Spleen (tissue), 11 donors: ENCODE data around the gene CCDC91. TPM values are rescaled to one million over a fixed set of nuclear protein-coding genes. Genes with fewer than 3 reads are reported as not detected.

Experiments used
- DNase-seq: peaks from one replicate; pipeline ENCODE4 v3.0.0-alpha.2; 2020
- H3K27ac ChIP-seq, 8 donors: fragments of 200-600 bp; sonication (generic) in 7 of 8; 1 replicate in 4 of 8; 2 replicates in 4 of 8; pipeline versions ENCODE4 v1.5.0 to v1.8.0; 2016 to 2021; ENCODE audit warnings: inconsistent platforms in 4 of 8, mild to moderate bottlenecking in 4 of 8, moderate library complexity in 1 of 8
- H3K27me3 ChIP-seq, 7 donors: fragments of 200-600 bp; sonication (generic) in 6 of 7; replicated peaks in 1 of 7; 1 replicate in 4 of 7; 2 replicates in 3 of 7; pipeline versions ENCODE4 v1.5.0 to v1.8.0; 2016 to 2021; ENCODE audit warnings: inconsistent platforms in 3 of 7, mild to moderate bottlenecking in 1 of 7
- H3K36me3 ChIP-seq, 6 donors: fragments of 200-600 bp; sonication (generic) in 5 of 6; 1 replicate in 4 of 6; 2 replicates in 2 of 6; pipeline versions ENCODE4 v1.5.0 to v1.8.0; 2016 to 2021; ENCODE audit warnings: inconsistent platforms in 2 of 6
- H3K4me1 ChIP-seq, 6 donors: fragments of 200-600 bp; sonication (generic) in 5 of 6; 1 replicate in 3 of 6; 2 replicates in 3 of 6; pipeline versions ENCODE4 v1.5.0 to v1.8.0; 2016 to 2021; ENCODE audit warnings: inconsistent platforms in 3 of 6
- H3K4me3 ChIP-seq, 8 donors: fragments of 200-600 bp; sonication (generic) in 7 of 8; 1 replicate in 4 of 8; 2 replicates in 4 of 8; pipeline versions ENCODE4 v1.5.0 to v1.8.0; 2016 to 2021; ENCODE audit warnings: inconsistent platforms in 4 of 8, mild to moderate bottlenecking in 4 of 8, moderate library complexity in 2 of 8
- H3K9me3 ChIP-seq, 8 donors: fragments of 200-600 bp; sonication (generic) in 7 of 8; 1 replicate in 4 of 8; 2 replicates in 4 of 8; pipeline versions ENCODE4 v1.5.0 to v1.8.0; 2016 to 2021; ENCODE audit warnings: inconsistent platforms in 4 of 8
- POLR2A ChIP-seq, 3 donors: fragments of 450-650 bp; IDR thresholded peaks; one replicate each; pipeline ENCODE4 v1.5.1; 2017; ENCODE audit warnings: antibody characterized with exemption in 3 of 3, mild to moderate bottlenecking in 1 of 3
- POLR2AphosphoS5 ChIP-seq, 3 donors: sonication (generic); formaldehyde crosslinking; IDR thresholded peaks; one replicate each; pipeline ENCODE4 v1.5.1; 2017; ENCODE audit warnings: antibody characterized with exemption in 3 of 3
- WGBS, 5 donors: extraction: QIAGEN DNeasy Blood & Tissue Kit in 3 of 5; methylation state at CpG; one replicate each; pipeline versions ENCODE4 v1.1.5 to v1.1.7; 2013 to 2018; 5-methylcytosine and 5-hydroxymethylcytosine counted together
- intact Hi-C: fragments of 100-400 bp; cut with DNase I; formaldehyde crosslinking; loops from one replicate; pipeline ENCODE4 v1.15.0; 2023; ENCODE audit warnings: low total_unique reads
- polyA plus RNA-seq, 3 donors: library from polyadenylated mRNA; stranded (reverse); fragments of 200-250 nt; gene quantifications; one replicate each; pipeline ENCODE4 v1.2.1, GENCODE V29; 2013
- total RNA-seq, 7 donors: library from RNA; depleted of rRNA in 3 of 7; stranded (reverse); fragments of >200 nt in 3 of 7; fragmentation: NEBNext Ultra II Directional in 4 of 7; extraction: Animal tissue kit (Norgen Biotek cat#: 25700) in 4 of 7; gene quantifications; one replicate each; pipeline versions ENCODE4 v1.1.0 to v1.2.1, GENCODE V29; 2016 to 2021
- TF ChIP-seq, protein P1 (sequence below), 11 experiments: fragments of 200-600 bp in 7 of 11; fragments of 450-650 bp in 4 of 11; sonication (generic) in 4 of 11; IDR thresholded peaks in 8 of 11; conservative IDR thresholded peaks in 3 of 11; 1 replicate in 7 of 11; 2 replicates in 4 of 11; pipeline versions ENCODE4 v1.4.0 to v1.8.0; 2016 to 2021; ENCODE audit warnings: antibody characterized with exemption in 11 of 11, inconsistent platforms in 4 of 11, mild to moderate bottlenecking in 1 of 11
- donor health status: healthy with polysubstance abuse.
- donor health status: DM: no; HTN: no; CAD: no; lungs with moderate emphysema.
- donor health status: DM: no; HTN: no; CAD: no.
- donor health status: Bipolar disorder and iron deficiency.
- donor health status: healthy.
- donor health status: DM: no; HTN: no; CAD: no.
- donor health status: DM: yes; HTN: yes; CAD: no.

CCDC91 gene
- total and polyA plus RNA-seq, 10 donors = 12.8 to 65.9 (median 43.4) TPM

DNA sequence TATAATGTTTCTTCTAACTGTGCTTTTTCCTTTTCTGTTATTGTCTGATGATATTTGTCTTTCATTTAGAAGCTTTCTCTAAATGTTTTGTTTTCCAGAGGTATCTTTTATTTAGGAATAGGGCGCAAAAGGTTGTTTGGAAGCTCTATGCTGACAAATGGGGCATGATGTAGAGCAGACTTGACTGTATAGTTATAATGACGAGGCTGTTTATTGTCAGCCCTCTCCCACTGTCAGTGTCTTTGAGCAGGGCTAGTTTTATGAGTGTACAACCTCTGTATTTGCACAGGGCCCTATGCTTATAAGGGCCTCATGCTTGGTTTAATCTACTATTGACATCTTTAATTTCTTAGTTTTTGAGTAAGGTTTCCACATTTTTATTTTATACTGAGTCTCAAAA is 158.9 kb downstream of the CCDC91 start:
- TF ChIP-seq, protein P1, sequence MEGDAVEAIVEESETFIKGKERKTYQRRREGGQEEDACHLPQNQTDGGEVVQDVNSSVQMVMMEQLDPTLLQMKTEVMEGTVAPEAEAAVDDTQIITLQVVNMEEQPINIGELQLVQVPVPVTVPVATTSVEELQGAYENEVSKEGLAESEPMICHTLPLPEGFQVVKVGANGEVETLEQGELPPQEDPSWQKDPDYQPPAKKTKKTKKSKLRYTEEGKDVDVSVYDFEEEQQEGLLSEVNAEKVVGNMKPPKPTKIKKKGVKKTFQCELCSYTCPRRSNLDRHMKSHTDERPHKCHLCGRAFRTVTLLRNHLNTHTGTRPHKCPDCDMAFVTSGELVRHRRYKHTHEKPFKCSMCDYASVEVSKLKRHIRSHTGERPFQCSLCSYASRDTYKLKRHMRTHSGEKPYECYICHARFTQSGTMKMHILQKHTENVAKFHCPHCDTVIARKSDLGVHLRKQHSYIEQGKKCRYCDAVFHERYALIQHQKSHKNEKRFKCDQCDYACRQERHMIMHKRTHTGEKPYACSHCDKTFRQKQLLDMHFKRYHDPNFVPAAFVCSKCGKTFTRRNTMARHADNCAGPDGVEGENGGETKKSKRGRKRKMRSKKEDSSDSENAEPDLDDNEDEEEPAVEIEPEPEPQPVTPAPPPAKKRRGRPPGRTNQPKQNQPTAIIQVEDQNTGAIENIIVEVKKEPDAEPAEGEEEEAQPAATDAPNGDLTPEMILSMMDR (IDR thresholded peaks at IDR 0.05 in 8 of 11, conservative IDR thresholded peaks at IDR 0.05 in 3 of 11) = no peak
- TF ChIP-seq POLR2A (IDR thresholded peaks at IDR 0.05) (no peak), POLR2AphosphoS5 (IDR thresholded peaks at IDR 0.05) (no peak)
- H3K4me1 ChIP-seq = peaks cover 0 to 5% (median 0%) of the 10 kb centered on the region in 6 donors
- H3K27ac ChIP-seq = no peak overlapping the region
- peaks cover 0 to 20% (median 8%) of the 10 kb centered on the region in 8 donors for H3K9me3 ChIP-seq
- intact Hi-C loops = no loop called here
- 93 to 97% (median 94%) methylated on average over 2 of the region's 2 CpGs for WGBS, 5 donors
- H3K36me3 ChIP-seq = peaks cover 0 to 38% (median 10%) of the 10 kb centered on the region in 6 donors
- H3K27me3 ChIP-seq = no peaks in the 10 kb centered on the region
- DNase-seq = no peak
- H3K4me3 ChIP-seq = no peak overlapping the region

DNA sequence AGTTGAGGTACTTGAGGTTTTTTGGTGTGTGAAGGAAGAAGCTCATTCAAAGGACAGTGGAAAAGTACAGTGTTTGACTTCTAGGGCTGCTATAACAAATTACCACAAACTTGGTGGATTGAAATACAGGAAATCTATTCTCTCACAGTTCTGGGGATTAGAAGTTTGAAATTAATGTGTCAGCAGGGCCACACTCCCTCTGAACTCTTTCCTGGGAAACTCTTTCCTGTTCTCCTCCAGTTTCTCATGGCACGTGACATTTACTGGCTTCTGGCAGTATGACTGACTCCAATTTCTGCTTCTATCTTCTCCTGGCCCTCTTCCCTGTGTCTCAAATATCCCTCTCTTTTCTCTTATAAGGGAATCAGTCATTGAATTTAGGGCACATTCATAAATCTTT is 160.2 kb downstream of the CCDC91 start:
- no peak overlapping the region for H3K27ac ChIP-seq
- peaks cover 0 to 20% (median 8%) of the 10 kb centered on the region in 8 donors for H3K9me3 ChIP-seq
- no peak overlapping the region for H3K4me3 ChIP-seq
- TF ChIP-seq, protein P1 (IDR thresholded peaks at IDR 0.05 in 8 of 11, conservative IDR thresholded peaks at IDR 0.05 in 3 of 11) = no peak
- TF ChIP-seq POLR2A (IDR thresholded peaks at IDR 0.05) (no peak), POLR2AphosphoS5 (IDR thresholded peaks at IDR 0.05) (no peak)
- no peaks in the 10 kb centered on the region for H3K27me3 ChIP-seq
- intact Hi-C loops = no loop called here
- peaks cover 0 to 5% (median 0%) of the 10 kb centered on the region in 6 donors for H3K4me1 ChIP-seq
- peaks cover 0 to 39% (median 10%) of the 10 kb centered on the region in 6 donors for H3K36me3 ChIP-seq
- 56 to 84% (median 78%) methylated on average over 1 of the region's 1 CpG for WGBS, 5 donors
- no peak for DNase-seq

DNA sequence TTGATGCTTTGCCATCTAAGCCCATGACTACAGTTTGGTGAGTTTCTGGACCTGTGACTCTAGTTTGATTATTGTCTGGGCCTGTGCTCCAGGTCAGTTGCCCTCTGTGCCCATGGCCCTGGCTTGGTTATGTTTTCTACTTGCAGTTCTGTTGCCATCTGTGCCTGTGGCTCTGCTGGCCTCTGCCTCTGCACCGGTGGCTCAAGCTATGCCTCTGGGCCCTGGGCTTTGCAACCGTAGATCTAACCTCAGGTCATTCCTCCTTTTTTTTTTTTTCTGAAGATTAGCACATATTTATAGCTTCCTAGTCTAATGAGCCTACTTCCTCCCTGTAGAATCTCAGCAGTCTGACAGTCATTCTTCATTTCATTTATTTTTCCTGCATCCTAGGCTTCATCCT is 161.2 kb downstream of the CCDC91 start:
- 54 to 79% (median 74%) methylated on average over 2 of the region's 2 CpGs for WGBS, 5 donors
- H3K27me3 ChIP-seq = no peaks in the 10 kb centered on the region
- peaks cover 0 to 5% (median 0%) of the 10 kb centered on the region in 6 donors for H3K4me1 ChIP-seq
- TF ChIP-seq, protein P1 (IDR thresholded peaks at IDR 0.05 in 8 of 11, conservative IDR thresholded peaks at IDR 0.05 in 3 of 11) = no peak
- no peak for TF ChIP-seq POLR2AphosphoS5 (IDR thresholded peaks at IDR 0.05)
- TF ChIP-seq POLR2A (IDR thresholded peaks at IDR 0.05) = no peak
- H3K27ac ChIP-seq = no peak overlapping the region
- intact Hi-C loops = no loop called here
- DNase-seq = no peak
- peaks cover 0 to 20% (median 8%) of the 10 kb centered on the region in 8 donors for H3K9me3 ChIP-seq
- H3K4me3 ChIP-seq = no peak overlapping the region
- peaks cover 0 to 39% (median 10%) of the 10 kb centered on the region in 6 donors for H3K36me3 ChIP-seq

DNA sequence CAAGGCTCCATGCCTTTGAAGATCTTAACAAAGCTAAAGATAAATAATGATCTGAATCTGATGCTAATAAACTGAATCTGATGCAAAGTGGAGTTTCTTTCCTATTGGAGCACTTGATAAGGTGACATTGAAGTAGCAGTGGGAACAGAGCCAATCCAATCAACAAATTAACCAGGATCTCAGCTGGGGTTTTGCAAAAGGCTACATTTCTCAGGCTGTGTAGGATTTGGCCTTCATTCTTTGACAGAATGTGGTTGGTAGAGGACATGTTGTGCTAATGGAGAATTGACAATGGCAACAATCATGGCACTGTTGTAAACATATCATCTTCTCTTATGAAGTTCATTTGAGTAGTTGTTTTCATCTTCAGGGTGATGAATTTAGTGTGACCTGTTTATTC is 164.9 kb downstream of the CCDC91 start:
- H3K9me3 ChIP-seq = peaks cover 0 to 20% (median 8%) of the 10 kb centered on the region in 8 donors
- DNase-seq = no peak
- intact Hi-C loops = no loop called here
- no peak overlapping the region for H3K27ac ChIP-seq
- peaks cover 0 to 5% (median 0%) of the 10 kb centered on the region in 6 donors for H3K4me1 ChIP-seq
- H3K36me3 ChIP-seq = peaks cover 0 to 45% (median 10%) of the 10 kb centered on the region in 6 donors
- no peak for TF ChIP-seq POLR2AphosphoS5 (IDR thresholded peaks at IDR 0.05)
- TF ChIP-seq, protein P1 (IDR thresholded peaks at IDR 0.05 in 8 of 11, conservative IDR thresholded peaks at IDR 0.05 in 3 of 11) = no peak
- TF ChIP-seq POLR2A (IDR thresholded peaks at IDR 0.05) = no peak
- H3K4me3 ChIP-seq = no peak overlapping the region
- no peaks in the 10 kb centered on the region for H3K27me3 ChIP-seq
